HG03354 (cell line): Measurements from ENCODE around the gene ZSWIM9.
A peak's percentile ranks its signal among the peaks of the same experiment; 100 is the strongest.

Source experiments
- ATAC-seq: cut with Tn5 transposase; IDR thresholded peaks from one replicate; pipeline ENCODE4 v1.9.1; 2021; ENCODE audit warnings: mild to moderate bottlenecking; ENCODE audit not compliant: unreplicated experiment, poor library complexity, severe bottlenecking

The ZSWIM9 gene

GRCh38 chr19:48171710-48172109, 1.2 kb downstream of the ZSWIM9 start:
- no peak for ATAC-seq

- no peak for ATAC-seq
Measured at GRCh38 chr19:48174445-48175030, 4.1 kb downstream of the ZSWIM9 start.

GRCh38 chr19:48175578-48175977, 5.1 kb downstream of the ZSWIM9 start:
- ATAC-seq: no peak

- no peak for ATAC-seq
Measured at GRCh38 chr19:48176226-48176625, 5.7 kb downstream of the ZSWIM9 start.

GRCh38 chr19:48181505-48181904, 11.0 kb downstream of the ZSWIM9 start:
- ATAC-seq: no peak

- no peak for ATAC-seq
Measured at GRCh38 chr19:48182434-48182833, 12.0 kb downstream of the ZSWIM9 start.

- no peak for ATAC-seq
Measured at GRCh38 chr19:48183356-48183755, 12.9 kb downstream of the ZSWIM9 start.

GRCh38 chr19:48186015-48186414, 15.5 kb downstream of the ZSWIM9 start:
- ATAC-seq: peak; percentile 47

GRCh38 chr19:48186541-48186991, 16.1 kb downstream of the ZSWIM9 start:
- ATAC-seq: peak; percentile 69

GRCh38 chr19:48190288-48190884, 19.9 kb downstream of the ZSWIM9 start:
- ATAC-seq: no peak

- no peak for ATAC-seq
Measured at GRCh38 chr19:48190885-48191284, 20.4 kb downstream of the ZSWIM9 start.

- ATAC-seq: no peak
Measured at GRCh38 chr19:48192750-48193149, 22.3 kb downstream of the ZSWIM9 start.

- ATAC-seq: no peak
Measured at GRCh38 chr19:48194041-48194843, 23.8 kb downstream of the ZSWIM9 start.

- no peak for ATAC-seq
Measured at GRCh38 chr19:48194844-48195830, 24.7 kb downstream of the ZSWIM9 start.

GRCh38 chr19:48196321-48196763, 25.9 kb downstream of the ZSWIM9 start:
- no peak for ATAC-seq

GRCh38 chr19:48196933-48197665, 26.6 kb downstream of the ZSWIM9 start:
- no peak for ATAC-seq

- no peak for ATAC-seq
Measured at GRCh38 chr19:48203222-48203793, 32.8 kb downstream of the ZSWIM9 start.

GRCh38 chr19:48203794-48204628, 33.5 kb downstream of the ZSWIM9 start:
- ATAC-seq: peak; percentile 92
